ENCODE measurements around the gene MYOT.

Gene MYOT, protein sequence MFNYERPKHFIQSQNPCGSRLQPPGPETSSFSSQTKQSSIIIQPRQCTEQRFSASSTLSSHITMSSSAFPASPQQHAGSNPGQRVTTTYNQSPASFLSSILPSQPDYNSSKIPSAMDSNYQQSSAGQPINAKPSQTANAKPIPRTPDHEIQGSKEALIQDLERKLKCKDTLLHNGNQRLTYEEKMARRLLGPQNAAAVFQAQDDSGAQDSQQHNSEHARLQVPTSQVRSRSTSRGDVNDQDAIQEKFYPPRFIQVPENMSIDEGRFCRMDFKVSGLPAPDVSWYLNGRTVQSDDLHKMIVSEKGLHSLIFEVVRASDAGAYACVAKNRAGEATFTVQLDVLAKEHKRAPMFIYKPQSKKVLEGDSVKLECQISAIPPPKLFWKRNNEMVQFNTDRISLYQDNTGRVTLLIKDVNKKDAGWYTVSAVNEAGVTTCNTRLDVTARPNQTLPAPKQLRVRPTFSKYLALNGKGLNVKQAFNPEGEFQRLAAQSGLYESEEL

DNA sequence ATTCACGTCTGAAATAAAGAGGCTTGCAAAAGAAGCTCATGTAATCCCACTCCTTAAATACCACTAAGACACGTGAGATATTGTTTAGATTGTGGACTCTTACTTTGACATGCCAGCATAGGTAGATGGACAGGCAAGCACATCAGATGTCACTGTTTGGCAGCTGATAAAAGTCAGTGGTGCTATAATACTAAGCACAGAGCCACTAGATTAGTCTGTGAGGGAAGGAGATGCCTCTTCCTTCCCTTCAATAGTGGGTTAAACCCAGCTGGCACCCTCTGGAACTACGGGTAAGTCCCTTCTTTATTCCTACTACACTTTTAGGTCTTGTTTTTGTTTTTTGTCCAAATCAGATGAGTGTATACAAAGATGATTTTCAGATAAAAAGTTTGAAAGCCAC lies at the start of gene MYOT:
MYOT (plus strand) TSS at position 197 of the 400 bp plus-strand sequence. CDS start 2,792 bp downstream, outside the sequence.
- TF ChIP-seq, protein P1, sequence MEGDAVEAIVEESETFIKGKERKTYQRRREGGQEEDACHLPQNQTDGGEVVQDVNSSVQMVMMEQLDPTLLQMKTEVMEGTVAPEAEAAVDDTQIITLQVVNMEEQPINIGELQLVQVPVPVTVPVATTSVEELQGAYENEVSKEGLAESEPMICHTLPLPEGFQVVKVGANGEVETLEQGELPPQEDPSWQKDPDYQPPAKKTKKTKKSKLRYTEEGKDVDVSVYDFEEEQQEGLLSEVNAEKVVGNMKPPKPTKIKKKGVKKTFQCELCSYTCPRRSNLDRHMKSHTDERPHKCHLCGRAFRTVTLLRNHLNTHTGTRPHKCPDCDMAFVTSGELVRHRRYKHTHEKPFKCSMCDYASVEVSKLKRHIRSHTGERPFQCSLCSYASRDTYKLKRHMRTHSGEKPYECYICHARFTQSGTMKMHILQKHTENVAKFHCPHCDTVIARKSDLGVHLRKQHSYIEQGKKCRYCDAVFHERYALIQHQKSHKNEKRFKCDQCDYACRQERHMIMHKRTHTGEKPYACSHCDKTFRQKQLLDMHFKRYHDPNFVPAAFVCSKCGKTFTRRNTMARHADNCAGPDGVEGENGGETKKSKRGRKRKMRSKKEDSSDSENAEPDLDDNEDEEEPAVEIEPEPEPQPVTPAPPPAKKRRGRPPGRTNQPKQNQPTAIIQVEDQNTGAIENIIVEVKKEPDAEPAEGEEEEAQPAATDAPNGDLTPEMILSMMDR (IDR thresholded peaks at IDR 0.05; ENCODE audit: control extremely low read depth, extremely low read depth, low read depth, missing control alignments) = no peak
- no peak for DNase-seq (ENCODE audit: extremely low spot score)
- ChIA-PET CTCF (interaction anchor here (1.3 to 1.6 kb wide), 2 partner anchors 9 to 13 kb away, joined by 4 read pairs; no protein-coding TSS in a partner anchor), POLR2A (no interaction called here)

DNA sequence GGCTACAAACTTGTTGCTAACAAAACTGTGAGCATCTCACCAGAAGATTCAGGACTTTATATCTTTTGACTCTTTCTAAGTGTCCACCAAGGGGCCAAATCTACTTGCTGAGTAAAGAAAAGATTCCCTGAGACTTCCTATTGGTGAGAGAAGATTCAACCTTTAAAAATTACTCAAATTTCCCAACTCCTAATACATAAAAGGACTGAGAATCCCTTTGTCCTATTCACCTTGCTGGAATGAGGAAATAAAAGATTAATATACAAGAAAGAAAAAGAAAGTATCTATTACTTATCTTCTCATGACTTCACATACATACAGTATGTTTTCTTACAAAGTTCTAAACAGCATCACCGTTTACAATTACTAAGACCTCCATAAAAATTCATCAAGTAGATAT lies 47.9 kb upstream of the MYOT start:
- DNase-seq (ENCODE audit: extremely low spot score) = no peak
- POLR2A ChIA-PET = no interaction called here
- CTCF ChIA-PET = interaction anchor here (1.3 to 5.1 kb wide), 2 partner anchors 41 to 159 kb away, joined by 3 to 28 read pairs; no protein-coding TSS in a partner anchor
- TF ChIP-seq, protein P1 (IDR thresholded peaks at IDR 0.05; ENCODE audit: control extremely low read depth, extremely low read depth, low read depth, missing control alignments) = no peak

GRCh38 chr5:137822158-137822764 lies 45.4 kb upstream of the MYOT start:
- ChIA-PET POLR2A (no interaction called here), CTCF (interaction anchor here (0.9 to 2.5 kb wide), 12 partner anchors 12 to 193 kb away, joined by 3 to 21 read pairs (median 5); no protein-coding TSS in a partner anchor)
- TF ChIP-seq, protein P1 (IDR thresholded peaks at IDR 0.05; ENCODE audit: control extremely low read depth, extremely low read depth, low read depth, missing control alignments) = peak; percentile 27
- DNase-seq (ENCODE audit: extremely low spot score) = peak; percentile 54

GRCh38 chr5:137822984-137823383 lies 44.7 kb upstream of the MYOT start:
- POLR2A ChIA-PET = no interaction called here
- TF ChIP-seq, protein P1 (IDR thresholded peaks at IDR 0.05; ENCODE audit: control extremely low read depth, extremely low read depth, low read depth, missing control alignments) = no peak
- CTCF ChIA-PET = interaction anchor here (0.9 to 2.5 kb wide), 12 partner anchors 13 to 193 kb away, joined by 3 to 21 read pairs (median 5); no protein-coding TSS in a partner anchor
- DNase-seq (ENCODE audit: extremely low spot score) = no peak

- DNase-seq (ENCODE audit: extremely low spot score) = no peak
- POLR2A ChIA-PET = no interaction called here
- TF ChIP-seq, protein P1 (IDR thresholded peaks at IDR 0.05; ENCODE audit: control extremely low read depth, extremely low read depth, low read depth, missing control alignments) = no peak
- CTCF ChIA-PET = interaction anchor here (0.7 to 2.5 kb wide), 9 partner anchors 10 to 252 kb away, joined by 3 to 10 read pairs (median 3); no protein-coding TSS in a partner anchor
Measured at GRCh38 chr5:137825165-137825564, 42.5 kb upstream of the MYOT start.

GRCh38 chr5:137826067-137826466 lies 41.6 kb upstream of the MYOT start:
- POLR2A ChIA-PET = no interaction called here
- DNase-seq (ENCODE audit: extremely low spot score) = no peak
- CTCF ChIA-PET = interaction anchor here (0.8 to 2.5 kb wide), 8 partner anchors 9 to 251 kb away, joined by 3 to 10 read pairs (median 4); no protein-coding TSS in a partner anchor
- TF ChIP-seq, protein P1 (IDR thresholded peaks at IDR 0.05; ENCODE audit: control extremely low read depth, extremely low read depth, low read depth, missing control alignments) = no peak

Data from GM10248 (cell line).